ENCODE measurements around the gene WIPF2.

The WIPF2 gene

GRCh38 chr17:40327735-40328385 lies 108.8 kb downstream of the WIPF2 start:
- DNase-seq: no peak

GRCh38 chr17:40328386-40328766 lies 109.3 kb downstream of the WIPF2 start:
- DNase-seq: no peak

DNA sequence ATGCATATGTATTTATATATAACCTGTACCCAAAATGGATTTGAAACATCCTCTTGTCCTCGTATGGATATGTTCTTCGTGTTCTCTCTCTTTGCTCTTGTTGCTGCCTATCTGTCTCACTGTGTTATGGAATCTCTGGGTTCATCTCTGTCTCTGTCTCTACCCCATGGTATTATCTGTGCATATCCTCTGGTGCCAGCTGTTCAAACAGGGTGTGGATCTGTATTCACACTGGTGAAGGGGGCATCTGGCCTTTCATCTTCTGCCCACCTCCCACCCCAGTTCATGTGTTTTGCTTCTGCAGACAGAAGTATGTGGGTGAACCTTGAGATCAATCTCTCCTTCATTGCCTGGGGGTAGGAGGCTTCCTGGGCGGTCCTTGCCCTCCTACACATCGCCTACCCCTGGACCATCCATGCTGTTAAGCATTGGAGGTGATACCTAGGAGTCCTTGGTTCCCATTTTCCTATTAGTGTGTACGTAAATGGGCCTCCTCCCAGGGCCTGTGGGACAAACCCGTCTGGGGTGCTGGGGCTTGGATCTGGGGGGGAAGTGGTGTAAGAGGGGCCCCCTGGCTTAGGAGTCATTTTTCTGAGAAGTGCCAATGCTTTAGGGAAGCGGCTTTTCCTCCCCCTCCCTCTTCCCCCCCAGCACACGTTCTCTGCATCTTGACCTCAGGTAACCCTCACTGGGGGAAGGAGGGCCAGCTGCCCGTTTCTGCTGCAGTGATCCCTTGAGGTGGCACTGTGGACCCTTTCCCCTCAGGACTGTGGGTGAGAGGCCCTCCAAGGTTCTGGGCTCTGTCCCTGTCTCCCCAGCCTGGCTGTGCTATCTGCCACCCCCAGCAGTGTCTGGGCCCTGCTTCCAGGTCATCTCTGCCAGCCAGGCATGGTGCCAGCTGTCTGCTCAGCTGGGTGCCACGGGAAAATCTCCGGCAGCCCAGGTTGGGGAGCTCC lies 111.0 kb downstream of the WIPF2 start:
- no peak for DNase-seq

- no peak for DNase-seq
Measured at GRCh38 chr17:40330850-40331470, 111.9 kb downstream of the WIPF2 start.

- DNase-seq: no peak
Measured at GRCh38 chr17:40331743-40332641, 112.9 kb downstream of the WIPF2 start.

Data from activated effector memory CD4-positive, alpha-beta T cell treated with Interleukin-2 at 50 U/mL for 16 hours (primary cell).